ENCODE results near the gene SCN2B.

Gene SCN2B

DNA sequence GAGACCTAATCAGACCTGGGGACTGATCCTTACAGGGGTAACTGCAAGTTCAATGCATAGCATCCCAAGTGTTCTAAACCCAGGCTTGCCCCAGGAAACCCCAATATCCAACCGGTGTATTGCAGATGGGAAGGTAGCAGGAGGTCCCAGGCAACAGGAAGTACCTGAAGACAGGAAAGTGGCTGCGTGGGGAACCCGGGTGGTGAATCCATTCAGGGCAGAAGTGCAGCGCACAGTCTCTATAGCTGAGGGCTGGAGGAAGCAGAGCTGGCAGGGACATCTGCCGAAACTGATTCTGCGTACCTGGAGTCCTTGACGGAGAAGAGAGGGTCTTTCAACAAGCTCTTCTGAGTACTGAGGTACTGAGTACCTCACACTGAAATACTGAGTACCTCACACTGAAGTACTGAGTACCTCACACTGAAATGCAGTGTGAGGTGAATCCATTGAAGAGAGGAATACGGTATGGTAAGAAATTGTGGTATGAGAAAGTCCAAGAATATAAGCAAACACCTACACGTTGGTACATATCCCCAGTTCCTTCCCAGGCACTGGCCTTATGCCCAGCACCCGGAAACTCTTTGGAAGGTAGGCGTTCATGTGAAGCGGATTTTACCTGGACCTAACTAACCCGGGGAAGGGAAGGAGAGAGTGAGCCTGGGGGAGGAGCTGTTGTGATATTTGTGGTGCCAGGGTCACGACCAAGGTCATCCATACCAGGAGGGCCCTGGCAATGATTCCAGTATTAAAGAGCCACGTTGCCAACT is 43.9 kb downstream of the SCN2B start:
- H3K27me3 ChIP-seq (replicated peaks; ENCODE audit: insufficient read depth, low read length) = peaks cover 12% of the 10 kb centered on the region
- TF ChIP-seq EZH2phosphoT487 (IDR thresholded peaks at IDR 0.05; ENCODE audit: low read length) = no peak
- no peak for TF ChIP-seq EZH2 (optimal IDR thresholded peaks at IDR 0.05; ENCODE audit: low read depth, low read length)
- TF ChIP-seq, protein P1, sequence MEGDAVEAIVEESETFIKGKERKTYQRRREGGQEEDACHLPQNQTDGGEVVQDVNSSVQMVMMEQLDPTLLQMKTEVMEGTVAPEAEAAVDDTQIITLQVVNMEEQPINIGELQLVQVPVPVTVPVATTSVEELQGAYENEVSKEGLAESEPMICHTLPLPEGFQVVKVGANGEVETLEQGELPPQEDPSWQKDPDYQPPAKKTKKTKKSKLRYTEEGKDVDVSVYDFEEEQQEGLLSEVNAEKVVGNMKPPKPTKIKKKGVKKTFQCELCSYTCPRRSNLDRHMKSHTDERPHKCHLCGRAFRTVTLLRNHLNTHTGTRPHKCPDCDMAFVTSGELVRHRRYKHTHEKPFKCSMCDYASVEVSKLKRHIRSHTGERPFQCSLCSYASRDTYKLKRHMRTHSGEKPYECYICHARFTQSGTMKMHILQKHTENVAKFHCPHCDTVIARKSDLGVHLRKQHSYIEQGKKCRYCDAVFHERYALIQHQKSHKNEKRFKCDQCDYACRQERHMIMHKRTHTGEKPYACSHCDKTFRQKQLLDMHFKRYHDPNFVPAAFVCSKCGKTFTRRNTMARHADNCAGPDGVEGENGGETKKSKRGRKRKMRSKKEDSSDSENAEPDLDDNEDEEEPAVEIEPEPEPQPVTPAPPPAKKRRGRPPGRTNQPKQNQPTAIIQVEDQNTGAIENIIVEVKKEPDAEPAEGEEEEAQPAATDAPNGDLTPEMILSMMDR (IDR thresholded peaks at IDR 0.05; ENCODE audit: low read length) = no peak
- no peak overlapping the region for H2AFZ ChIP-seq (ENCODE audit: low read length)
- H3F3A ChIP-seq (ENCODE audit: insufficient read depth, low read length) = no peaks in the 10 kb centered on the region
- H3K4me1 ChIP-seq (ENCODE audit: low read length) = no peaks in the 10 kb centered on the region
- no peaks in the 10 kb centered on the region for H3K79me2 ChIP-seq (ENCODE audit: low read length)
- no peaks in the 10 kb centered on the region for H4K20me1 ChIP-seq (ENCODE audit: insufficient read depth, low read length)
- no peaks in the 10 kb centered on the region for H3K9me3 ChIP-seq (replicated peaks; ENCODE audit: insufficient read depth, low read length)
- DNase-seq = no peak
- H3K9me2 ChIP-seq (replicated peaks; ENCODE audit: insufficient read depth, low read length) = no peaks in the 10 kb centered on the region
- no peak overlapping the region for H3K27ac ChIP-seq (ENCODE audit: low read length)
- no peak overlapping the region for H3K4me2 ChIP-seq (ENCODE audit: low read depth, low read length)
- H3K4me3 ChIP-seq (ENCODE audit: low read length) = no peak overlapping the region
- no peak overlapping the region for H3K9ac ChIP-seq (ENCODE audit: low read length)
- H3K36me3 ChIP-seq (replicated peaks; ENCODE audit: insufficient read depth, low read length) = no peaks in the 10 kb centered on the region

DNA sequence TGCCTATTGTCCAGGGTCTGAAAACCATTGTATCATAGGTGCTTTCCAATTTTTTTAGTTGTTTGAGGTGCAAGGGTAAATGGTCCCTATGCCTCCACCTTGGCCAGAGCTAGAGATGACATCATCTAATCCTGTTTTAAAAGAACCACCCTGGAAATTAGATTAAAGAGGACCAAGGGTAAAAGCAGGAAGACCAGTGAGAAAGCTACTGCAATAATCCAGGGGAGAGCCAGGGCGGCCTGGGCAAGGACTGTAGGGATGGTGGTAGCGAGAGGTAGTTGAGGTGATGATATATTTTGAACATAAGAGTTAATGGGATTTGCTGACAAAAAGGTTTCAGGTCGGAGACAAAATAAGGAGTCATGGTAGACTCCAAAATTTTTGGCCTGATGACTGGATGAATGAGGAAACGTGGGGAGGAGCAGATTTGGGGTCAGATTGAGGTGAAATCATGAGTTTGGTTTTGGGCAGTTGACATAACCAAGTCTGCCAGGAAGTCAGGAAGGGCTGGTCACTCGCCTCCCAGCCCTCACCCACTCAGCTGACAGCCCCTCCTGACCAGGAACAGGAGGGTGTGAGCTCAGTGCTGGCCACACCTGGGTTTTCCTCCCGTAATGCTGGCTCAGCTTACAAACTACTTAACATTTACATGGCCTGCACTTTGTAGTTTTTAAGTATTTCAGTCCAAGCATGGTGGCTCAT is 46.8 kb downstream of the SCN2B start:
- DNase-seq = no peak
- no peak overlapping the region for H3K27ac ChIP-seq (ENCODE audit: low read length)

DNA sequence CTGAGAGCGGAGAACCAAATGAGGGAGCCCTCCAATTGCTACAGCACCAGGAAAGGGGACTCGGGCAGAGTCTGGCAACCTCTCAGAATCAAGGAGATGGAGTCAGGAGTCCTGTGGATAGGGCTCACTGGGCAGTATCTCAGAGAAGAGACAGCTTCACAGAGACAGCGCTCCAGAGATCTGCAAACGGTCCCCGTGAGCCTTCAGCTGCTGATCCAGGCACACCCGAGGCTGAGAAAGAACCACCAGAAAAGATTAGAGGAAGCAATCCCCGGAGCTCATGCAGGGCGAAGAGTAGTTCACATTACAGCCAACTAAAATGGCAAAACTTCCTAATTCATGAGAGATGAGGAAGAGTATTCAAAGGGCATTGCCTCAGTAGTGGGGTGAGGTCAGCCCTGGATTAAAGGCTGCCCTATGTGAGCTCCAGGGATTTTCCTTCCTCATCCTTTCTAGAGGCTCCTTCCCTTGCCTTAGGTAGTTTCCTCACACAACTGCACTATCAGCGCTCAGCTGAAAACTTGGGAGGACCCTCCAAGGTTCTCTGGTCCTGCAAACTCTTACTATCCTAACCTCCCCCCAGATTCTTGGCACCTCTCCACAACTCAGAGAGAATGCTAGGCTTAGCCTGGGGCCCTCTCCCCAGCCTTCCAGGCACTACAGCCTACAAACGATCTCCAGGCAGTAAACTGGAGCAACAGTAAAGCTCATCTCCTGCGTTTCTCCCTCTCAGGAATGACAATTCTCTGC is 47.5 kb downstream of the SCN2B start:
- TF ChIP-seq EZH2 (optimal IDR thresholded peaks at IDR 0.05; ENCODE audit: low read depth, low read length) (no peak), EZH2phosphoT487 (IDR thresholded peaks at IDR 0.05; ENCODE audit: low read length) (no peak)
- TF ChIP-seq, protein P1 (IDR thresholded peaks at IDR 0.05; ENCODE audit: low read length) = no peak
- H3K79me2 ChIP-seq (ENCODE audit: low read length) = no peaks in the 10 kb centered on the region
- H3K4me1 ChIP-seq (ENCODE audit: low read length) = no peaks in the 10 kb centered on the region
- no peaks in the 10 kb centered on the region for H3F3A ChIP-seq (ENCODE audit: insufficient read depth, low read length)
- no peak overlapping the region for H3K27ac ChIP-seq (ENCODE audit: low read length)
- no peaks in the 10 kb centered on the region for H3K9me2 ChIP-seq (replicated peaks; ENCODE audit: insufficient read depth, low read length)
- no peaks in the 10 kb centered on the region for H4K20me1 ChIP-seq (ENCODE audit: insufficient read depth, low read length)
- H3K4me3 ChIP-seq (ENCODE audit: low read length) = no peak overlapping the region
- no peaks in the 10 kb centered on the region for H3K36me3 ChIP-seq (replicated peaks; ENCODE audit: insufficient read depth, low read length)
- no peak overlapping the region for H2AFZ ChIP-seq (ENCODE audit: low read length)
- H3K9me3 ChIP-seq (replicated peaks; ENCODE audit: insufficient read depth, low read length) = no peaks in the 10 kb centered on the region
- no peak for DNase-seq
- H3K4me2 ChIP-seq (ENCODE audit: low read depth, low read length) = no peak overlapping the region
- H3K9ac ChIP-seq (ENCODE audit: low read length) = no peak overlapping the region
- H3K27me3 ChIP-seq (replicated peaks; ENCODE audit: insufficient read depth, low read length) = no peaks in the 10 kb centered on the region

More for the DNA sequence above, 46.8 kb downstream of the SCN2B start:
- Histone ChIP-seq H3K9me3 (replicated peaks; ENCODE audit: insufficient read depth, low read length) (no peaks in the 10 kb centered on the region), H3K4me2 (ENCODE audit: low read depth, low read length) (no peak overlapping the region), H3K4me1 (ENCODE audit: low read length) (no peaks in the 10 kb centered on the region), H3F3A (ENCODE audit: insufficient read depth, low read length) (no peaks in the 10 kb centered on the region), H3K9me2 (replicated peaks; ENCODE audit: insufficient read depth, low read length) (no peaks in the 10 kb centered on the region), H4K20me1 (ENCODE audit: insufficient read depth, low read length) (no peaks in the 10 kb centered on the region), H2AFZ (ENCODE audit: low read length) (no peak overlapping the region), H3K36me3 (replicated peaks; ENCODE audit: insufficient read depth, low read length) (no peaks in the 10 kb centered on the region), H3K4me3 (ENCODE audit: low read length) (no peak overlapping the region), H3K79me2 (ENCODE audit: low read length) (no peaks in the 10 kb centered on the region), H3K9ac (ENCODE audit: low read length) (no peak overlapping the region), H3K27me3 (replicated peaks; ENCODE audit: insufficient read depth, low read length) (peaks cover 3% of the 10 kb centered on the region)
- TF ChIP-seq, protein P1 (IDR thresholded peaks at IDR 0.05; ENCODE audit: low read length) = no peak
- TF ChIP-seq EZH2 (optimal IDR thresholded peaks at IDR 0.05; ENCODE audit: low read depth, low read length) (no peak), EZH2phosphoT487 (IDR thresholded peaks at IDR 0.05; ENCODE audit: low read length) (no peak)
